ENCODE measurements around the gene SMIM14.

- TF ChIP-seq RBBP5 (IDR thresholded peaks at IDR 0.05; ENCODE audit: borderline replicate concordance, insufficient read depth, low read length, poor library complexity, severe bottlenecking) (no peak), SRSF9 (IDR thresholded peaks at IDR 0.05; ENCODE audit: borderline replicate concordance, low read depth, low read length) (no peak), ZNF140 (CRISPR knock-in tag; IDR thresholded peaks at IDR 0.05) (no peak), CREB5 (CRISPR knock-in tag; IDR thresholded peaks at IDR 0.05) (no peak), YY1 (IDR thresholded peaks at IDR 0.05; ENCODE audit: borderline replicate concordance in 1 of 3, control insufficient read depth in 1 of 3, extremely low read depth in 1 of 3, insufficient read depth in 3 of 3, insufficient read length in 1 of 3, insufficient replicate concordance in 2 of 3, low read depth in 1 of 3, low read length in 2 of 3) (no peak), FOXM1 (IDR thresholded peaks at IDR 0.05; ENCODE audit: low read depth) (no peak), FOXM1 (CRISPR knock-in tag; IDR thresholded peaks at IDR 0.05; ENCODE audit: low read depth) (no peak), CTCF (IDR thresholded peaks at IDR 0.05 in 2 of 3, conservative IDR thresholded peaks at IDR 0.05 in 1 of 3; ENCODE audit: insufficient read depth in 2 of 3, low read depth in 1 of 3, low read length in 3 of 3) (no peak)
Observed at GRCh38 chr4:39616651-39617050, 22.0 kb downstream of the SMIM14 start.

All from K562 (cell line).